Neuronal stem cell (in vitro differentiated cells): ENCODE measurements around the gene AGBL4.
A peak's percentile ranks its signal among the peaks of the same experiment; 100 is the strongest.

ENCODE experiments used
- DNase-seq: peaks from one replicate; pipeline ENCODE4 v3.0.0-alpha.2; 2013; ENCODE audit warnings: low spot score
- H2AFZ ChIP-seq: one replicate; pipeline ENCODE4 v1.6.1; 2013; ENCODE audit warnings: mild to moderate bottlenecking, low read length, inconsistent platforms
- H2AK5ac ChIP-seq: 2 replicates; pipeline ENCODE4 v1.6.1; 2013; ENCODE audit warnings: low read depth, mild to moderate bottlenecking, inconsistent platforms, low read length, moderate library complexity, mixed read lengths
- H2BK120ac ChIP-seq: 2 replicates; pipeline ENCODE4 v1.6.1; 2013; ENCODE audit warnings: low read depth, mild to moderate bottlenecking, inconsistent platforms, low read length, moderate library complexity, mixed read lengths
- H2BK12ac ChIP-seq: one replicate; pipeline ENCODE4 v1.6.1; 2013; ENCODE audit warnings: low read length, inconsistent platforms
- H2BK15ac ChIP-seq: 2 replicates; pipeline ENCODE4 v1.6.1; 2013; ENCODE audit warnings: mild to moderate bottlenecking, low read length, inconsistent platforms, mixed read lengths
- H2BK5ac ChIP-seq: one replicate; pipeline ENCODE4 v1.6.1; 2013; ENCODE audit warnings: inconsistent platforms, mild to moderate bottlenecking, low read length, moderate library complexity
- H3K14ac ChIP-seq: one replicate; pipeline ENCODE4 v1.6.1; 2013; ENCODE audit warnings: low read length, inconsistent platforms
- H3K18ac ChIP-seq: 2 replicates; pipeline ENCODE4 v1.6.1; 2013; ENCODE audit warnings: low read length, inconsistent platforms
- H3K23ac ChIP-seq: 2 replicates; pipeline ENCODE4 v1.6.1; 2013; ENCODE audit warnings: low read depth, mild to moderate bottlenecking, mixed read lengths, low read length, inconsistent platforms; ENCODE audit not compliant: poor library complexity
- H3K27ac ChIP-seq: replicated peaks from 3 replicates; pipeline ENCODE4 v1.5.1; 2013; ENCODE audit warnings: low read length, inconsistent platforms
- H3K27me3 ChIP-seq, 3 experiments: 2 replicates each; pipeline ENCODE4 v1.6.1; 2013; ENCODE audit warnings: low read length in 3 of 3, mild to moderate bottlenecking in 2 of 3, inconsistent platforms in 1 of 3, low read depth in 1 of 3, mixed read lengths in 1 of 3, moderate library complexity in 1 of 3; ENCODE audit not compliant: control insufficient read depth in 3 of 3, insufficient read depth in 3 of 3
- H3K36me3 ChIP-seq, 2 donors: replicated peaks in 1 of 2; 2 replicates each; pipeline ENCODE4 v1.6.1; 2013; ENCODE audit warnings: low read length in 2 of 2; ENCODE audit not compliant: control insufficient read depth in 2 of 2, insufficient read depth in 2 of 2
- H3K4ac ChIP-seq: 2 replicates; pipeline ENCODE4 v1.6.1; 2013; ENCODE audit warnings: inconsistent platforms, mild to moderate bottlenecking, low read length, moderate library complexity
- H3K4me1 ChIP-seq, 2 donors: 1 replicate in 1 of 2; 2 replicates in 1 of 2; pipeline ENCODE4 v1.6.1; 2013; ENCODE audit warnings: low read length in 2 of 2, low read depth in 1 of 2; ENCODE audit not compliant: control insufficient read depth in 2 of 2, insufficient read depth in 1 of 2
- H3K4me2 ChIP-seq: one replicate; pipeline ENCODE4 v1.6.1; 2013; ENCODE audit warnings: mild to moderate bottlenecking, low read length, inconsistent platforms; ENCODE audit not compliant: insufficient read depth, poor library complexity, severe bottlenecking
- H3K4me3 ChIP-seq, 2 donors: 2 replicates each; pipeline ENCODE4 v1.5.1; 2013; ENCODE audit warnings: low read length in 2 of 2, mild to moderate bottlenecking in 2 of 2, inconsistent platforms in 1 of 2, moderate library complexity in 1 of 2
- H3K79me1 ChIP-seq: one replicate; pipeline ENCODE4 v1.6.1; 2013; ENCODE audit warnings: low read depth, mild to moderate bottlenecking, inconsistent platforms, low read length, moderate library complexity
- H3K9ac ChIP-seq: one replicate; pipeline ENCODE4 v1.6.1; 2013; ENCODE audit warnings: mild to moderate bottlenecking, low read depth, low read length, inconsistent platforms; ENCODE audit not compliant: poor library complexity
- H3K9me3 ChIP-seq, 2 donors: replicated peaks in 1 of 2; 2 replicates each; pipeline versions ENCODE3 to v1.6.1; 2013; ENCODE audit warnings: low read length in 2 of 2, mild to moderate bottlenecking in 2 of 2, inconsistent platforms in 1 of 2, low read depth in 1 of 2, mixed read lengths in 1 of 2, moderate library complexity in 1 of 2; ENCODE audit not compliant: control insufficient read depth in 2 of 2, insufficient read depth in 1 of 2
- H4K8ac ChIP-seq: one replicate; pipeline ENCODE4 v1.6.1; 2013; ENCODE audit warnings: low read depth, mild to moderate bottlenecking, inconsistent platforms, low read length, moderate library complexity
- H4K91ac ChIP-seq: one replicate; pipeline ENCODE4 v1.6.1; 2013; ENCODE audit warnings: low read length, low read depth, mild to moderate bottlenecking, inconsistent platforms; ENCODE audit not compliant: poor library complexity
- WGBS, 2 donors: extraction: QIAGEN DNeasy Blood & Tissue Kit; methylation state at CpG; one replicate each; pipeline ENCODE4 v1.1.7; 2013; ENCODE audit warnings: missing lambda C conversion rate in 2 of 2, mixed read lengths in 1 of 2; ENCODE audit not compliant: insufficient read length in 2 of 2, insufficient replicate concordance in 1 of 2; ENCODE audit errors: extremely low coverage in 2 of 2; 5-methylcytosine and 5-hydroxymethylcytosine counted together

Gene AGBL4

DNA sequence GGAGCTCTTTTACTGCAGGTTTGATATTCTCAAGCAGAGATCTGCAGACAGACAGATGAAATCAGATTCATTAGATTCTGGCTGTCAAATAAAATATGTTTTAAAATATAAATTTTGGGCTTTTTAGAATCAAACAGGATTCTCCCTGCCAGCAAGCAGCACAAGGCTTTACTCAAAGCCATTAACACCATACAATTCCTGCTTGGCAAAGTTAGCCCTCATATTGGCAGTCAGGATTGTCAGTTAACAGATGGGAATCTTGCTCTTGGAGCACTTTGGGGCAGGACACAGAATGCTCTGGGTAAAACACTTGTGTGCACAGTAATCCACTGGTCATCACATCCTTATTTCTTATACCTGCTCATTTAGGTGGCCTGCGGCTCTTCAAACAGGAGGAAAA, 686.5 kb downstream of the AGBL4 start:
- Histone ChIP-seq H3K4me1 (peaks cover 0 to 1% of the 10 kb centered on the region in 2 donors), H4K8ac (no peak overlapping the region), H4K91ac (no peak overlapping the region), H3K4me3 (no peak overlapping the region), H3K4ac (no peak overlapping the region), H3K9me3 (no peaks in the 10 kb centered on the region), H3K79me1 (no peaks in the 10 kb centered on the region), H3K23ac (no peak overlapping the region), H2AFZ (no peak overlapping the region), H3K36me3 (no peaks in the 10 kb centered on the region), H3K27ac (no peak overlapping the region), H3K4me2 (no peak overlapping the region), H2BK15ac (no peak overlapping the region), H2AK5ac (no peak overlapping the region), H3K14ac (no peak overlapping the region), H2BK12ac (no peak overlapping the region), H3K9ac (no peak overlapping the region), H3K27me3 (peaks cover 0 to 5% (median 0%) of the 10 kb centered on the region in 3 experiments), H2BK120ac (no peak overlapping the region), H3K18ac (no peak overlapping the region), H2BK5ac (no peak overlapping the region)
- DNase-seq: no peak
- WGBS, 2 donors: no CpG with 5 or more reads among the region's 1 CpG

DNA sequence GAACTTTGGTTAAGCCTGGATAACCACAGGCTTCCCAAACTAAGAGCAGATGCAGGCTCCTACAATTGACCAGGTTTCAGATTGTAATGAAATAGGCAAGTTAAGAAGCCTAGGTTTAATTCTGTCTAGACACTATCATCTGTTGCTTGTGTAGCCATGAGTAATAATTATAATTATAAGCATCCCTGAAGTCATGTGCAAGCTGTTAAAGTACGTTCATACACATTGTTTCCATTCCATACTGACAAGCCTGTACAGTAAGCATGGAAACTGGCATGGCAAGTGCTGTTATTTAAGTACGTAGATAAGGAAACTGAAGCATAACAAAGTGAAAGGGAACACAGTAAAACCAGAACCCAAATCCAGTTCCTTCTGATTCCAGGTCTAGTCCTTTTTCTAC, 689.8 kb downstream of the AGBL4 start:
- Histone ChIP-seq H2BK120ac (no peak overlapping the region), H2AFZ (no peak overlapping the region), H3K4me1 (peaks cover 0 to 5% of the 10 kb centered on the region in 2 donors), H3K36me3 (no peaks in the 10 kb centered on the region), H3K14ac (no peak overlapping the region), H3K4me2 (no peak overlapping the region), H2BK15ac (no peak overlapping the region), H3K4me3 (no peak overlapping the region), H3K27ac (no peak overlapping the region), H3K9ac (no peak overlapping the region), H2AK5ac (no peak overlapping the region), H4K8ac (no peak overlapping the region), H3K27me3 (no peaks in the 10 kb centered on the region), H3K18ac (no peak overlapping the region), H2BK12ac (no peak overlapping the region), H3K79me1 (no peaks in the 10 kb centered on the region), H4K91ac (no peak overlapping the region), H2BK5ac (no peak overlapping the region), H3K9me3 (no peaks in the 10 kb centered on the region), H3K4ac (no peak overlapping the region), H3K23ac (no peak overlapping the region)
- WGBS, 2 donors: no CpG with 5 or more reads among the region's 2 CpGs
- no peak for DNase-seq

DNA sequence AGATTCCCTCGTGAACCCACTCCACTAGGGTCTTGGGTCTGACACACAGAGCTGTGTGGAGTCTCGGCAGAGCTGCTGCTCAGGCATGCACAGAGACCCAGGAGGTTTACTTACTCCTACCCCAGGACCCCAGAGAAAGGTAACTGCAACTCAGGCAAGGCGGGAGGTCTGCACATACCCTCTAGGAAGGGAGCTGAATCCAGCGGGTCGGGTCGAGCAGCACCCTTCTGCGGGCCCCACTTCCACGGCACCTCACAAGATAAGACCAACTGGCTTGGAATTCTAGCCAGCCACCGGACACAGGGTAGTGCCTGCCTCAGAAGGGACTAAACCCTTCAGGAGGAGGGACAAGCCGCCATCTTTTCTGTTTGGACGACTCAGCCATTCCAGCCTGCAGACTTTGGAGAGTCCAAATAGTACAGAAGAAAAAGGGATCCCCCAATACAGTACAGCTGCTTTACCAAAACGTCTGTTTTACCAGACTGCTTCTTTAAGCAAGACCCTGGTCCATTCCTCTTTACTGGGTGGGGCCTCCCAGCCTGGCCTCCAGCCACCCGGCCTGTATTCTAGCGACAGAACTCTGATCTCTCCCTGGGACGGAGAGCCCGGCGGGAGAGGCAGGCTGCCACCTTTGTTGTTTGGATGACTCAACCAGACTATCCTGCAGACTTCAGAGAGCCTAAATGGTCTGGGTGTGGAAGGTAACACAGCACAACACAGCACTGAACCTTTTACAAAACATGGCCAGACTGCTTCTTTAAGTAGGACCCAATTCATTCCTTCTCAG, 692.5 kb downstream of the AGBL4 start:
- Histone ChIP-seq H3K4me1 (peaks cover 0 to 5% of the 10 kb centered on the region in 2 donors), H3K23ac (no peak overlapping the region), H3K4me2 (no peak overlapping the region), H2BK15ac (no peak overlapping the region), H2BK12ac (no peak overlapping the region), H3K9ac (no peak overlapping the region), H2AFZ (peak overlapping the region; percentile 43), H2BK5ac (no peak overlapping the region), H4K8ac (no peak overlapping the region), H2AK5ac (no peak overlapping the region), H3K4me3 (no peak overlapping the region), H3K27me3 (no peaks in the 10 kb centered on the region), H3K18ac (peak overlapping the region; percentile 61), H3K9me3 (no peaks in the 10 kb centered on the region), H3K36me3 (no peaks in the 10 kb centered on the region), H3K27ac (no peak overlapping the region), H4K91ac (no peak overlapping the region), H2BK120ac (peak overlapping the region; percentile 1), H3K79me1 (no peaks in the 10 kb centered on the region), H3K4ac (no peak overlapping the region), H3K14ac (no peak overlapping the region)
- no peak for DNase-seq
- no CpG with 5 or more reads among the region's 17 CpGs for WGBS, 2 donors

DNA sequence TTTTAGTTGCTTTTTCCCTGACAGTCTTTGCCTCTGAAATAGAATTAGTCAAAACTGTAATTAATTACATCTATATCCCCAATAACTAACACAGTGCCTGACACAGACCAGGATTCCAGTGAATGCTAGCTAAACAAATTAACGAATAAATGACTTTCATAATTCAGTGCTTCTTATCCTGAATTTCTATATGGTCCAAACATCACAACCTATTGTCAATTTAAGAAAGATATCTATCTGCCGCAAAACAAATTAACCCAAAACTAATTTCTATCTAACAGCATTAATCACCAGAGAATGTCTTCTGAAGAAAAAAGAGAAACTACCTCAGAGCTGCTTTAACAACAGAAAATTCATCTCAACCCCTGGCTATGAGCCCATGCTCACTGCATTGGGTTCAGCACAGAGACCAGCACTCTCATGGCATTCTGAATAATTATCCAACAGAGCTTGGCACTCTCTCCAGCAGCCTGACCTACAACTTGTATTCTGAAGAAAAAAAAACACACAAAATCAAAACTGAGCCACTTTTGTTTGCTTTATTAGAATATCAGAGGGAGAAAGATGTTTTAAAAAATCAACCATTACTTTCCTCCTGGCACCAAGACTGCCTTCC, 699.7 kb downstream of the AGBL4 start:
- no peak overlapping the region for H2BK12ac ChIP-seq
- no peaks in the 10 kb centered on the region for H3K9me3 ChIP-seq
- no peak overlapping the region for H4K91ac ChIP-seq
- DNase-seq: no peak
- H3K36me3 ChIP-seq: no peaks in the 10 kb centered on the region
- H4K8ac ChIP-seq: no peak overlapping the region
- 100% methylated on average over 1 of the region's 2 CpGs; no CpG with 5 or more reads in 1 of the 2 donors for WGBS, 2 donors
- no peaks in the 10 kb centered on the region for H3K27me3 ChIP-seq
- no peak overlapping the region for H2BK5ac ChIP-seq
- no peak overlapping the region for H2AFZ ChIP-seq
- H2BK15ac ChIP-seq: no peak overlapping the region
- no peak overlapping the region for H3K4me3 ChIP-seq
- no peak overlapping the region for H3K4me2 ChIP-seq
- no peak overlapping the region for H3K14ac ChIP-seq
- no peaks in the 10 kb centered on the region for H3K4me1 ChIP-seq
- H3K27ac ChIP-seq: no peak overlapping the region
- no peaks in the 10 kb centered on the region for H3K79me1 ChIP-seq
- no peak overlapping the region for H3K4ac ChIP-seq
- no peak overlapping the region for H3K9ac ChIP-seq
- H2AK5ac ChIP-seq: no peak overlapping the region
- H3K23ac ChIP-seq: no peak overlapping the region
- no peak overlapping the region for H2BK120ac ChIP-seq
- H3K18ac ChIP-seq: no peak overlapping the region
